ENCODE results near the gene HAVCR2.
A peak's percentile ranks its signal among the peaks of the same experiment; 100 is the strongest.

HAVCR2 gene

DNA sequence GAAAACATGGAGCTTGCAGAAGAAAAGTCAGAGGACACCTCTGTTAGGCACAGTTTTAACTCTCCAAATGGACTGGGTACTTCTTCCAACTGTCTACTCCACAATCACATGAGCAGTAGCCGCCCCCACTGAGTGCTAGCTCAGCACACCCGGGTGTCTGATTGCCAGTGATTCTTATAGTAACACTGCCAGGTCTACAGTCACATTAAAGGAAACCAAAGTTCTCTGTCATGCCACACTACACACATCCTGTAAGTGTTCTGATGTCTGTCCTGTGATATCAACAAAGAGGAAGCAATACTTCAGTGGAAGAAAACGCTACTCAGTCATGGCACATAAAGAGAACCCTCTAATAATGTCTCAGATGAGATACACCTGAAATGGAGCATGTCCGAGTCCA lies at the start of gene HAVCR2:
HAVCR2 (minus strand) TSS at position 69 of the 400 bp plus-strand sequence; CDS start at position 8, 61 bp downstream.
- no peak for TF ChIP-seq CTCF (IDR thresholded peaks at IDR 0.05)

DNA sequence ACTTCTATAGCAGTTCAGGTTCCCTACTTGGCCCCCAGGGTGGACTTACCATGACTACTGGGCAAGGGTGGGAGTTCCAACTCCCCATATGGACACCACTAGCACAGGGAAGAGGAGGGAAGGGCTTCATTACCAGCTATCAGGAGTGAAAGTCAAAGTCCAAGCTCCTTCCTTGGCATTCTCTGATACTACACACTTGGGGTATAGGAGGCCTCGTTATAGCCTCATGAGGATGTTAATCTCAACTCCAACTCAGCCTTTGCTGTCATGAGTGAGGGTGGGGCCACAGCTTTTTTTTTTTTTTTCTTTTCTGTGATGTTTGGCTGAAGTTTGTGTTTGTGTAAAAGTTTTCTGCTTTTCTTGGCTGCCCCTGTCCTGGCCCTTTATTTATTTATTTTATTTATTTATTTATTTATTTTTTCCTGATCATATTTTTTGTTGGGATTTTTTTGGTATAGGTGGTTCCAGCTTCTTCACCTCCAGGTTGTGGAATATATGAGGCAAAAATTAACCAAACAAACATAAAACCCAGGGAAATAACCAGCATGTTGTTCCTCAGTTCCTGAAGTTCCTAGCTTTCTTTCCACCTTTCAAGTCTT lies 48.5 kb upstream of the HAVCR2 start:
- TF ChIP-seq CTCF (IDR thresholded peaks at IDR 0.05): no peak

GRCh38 chr5:157155297-157155696 lies 46.5 kb upstream of the HAVCR2 start:
- no peak for TF ChIP-seq CTCF (IDR thresholded peaks at IDR 0.05)

GRCh38 chr5:157150995-157151394 lies 42.2 kb upstream of the HAVCR2 start:
- TF ChIP-seq CTCF (IDR thresholded peaks at IDR 0.05): no peak

DNA sequence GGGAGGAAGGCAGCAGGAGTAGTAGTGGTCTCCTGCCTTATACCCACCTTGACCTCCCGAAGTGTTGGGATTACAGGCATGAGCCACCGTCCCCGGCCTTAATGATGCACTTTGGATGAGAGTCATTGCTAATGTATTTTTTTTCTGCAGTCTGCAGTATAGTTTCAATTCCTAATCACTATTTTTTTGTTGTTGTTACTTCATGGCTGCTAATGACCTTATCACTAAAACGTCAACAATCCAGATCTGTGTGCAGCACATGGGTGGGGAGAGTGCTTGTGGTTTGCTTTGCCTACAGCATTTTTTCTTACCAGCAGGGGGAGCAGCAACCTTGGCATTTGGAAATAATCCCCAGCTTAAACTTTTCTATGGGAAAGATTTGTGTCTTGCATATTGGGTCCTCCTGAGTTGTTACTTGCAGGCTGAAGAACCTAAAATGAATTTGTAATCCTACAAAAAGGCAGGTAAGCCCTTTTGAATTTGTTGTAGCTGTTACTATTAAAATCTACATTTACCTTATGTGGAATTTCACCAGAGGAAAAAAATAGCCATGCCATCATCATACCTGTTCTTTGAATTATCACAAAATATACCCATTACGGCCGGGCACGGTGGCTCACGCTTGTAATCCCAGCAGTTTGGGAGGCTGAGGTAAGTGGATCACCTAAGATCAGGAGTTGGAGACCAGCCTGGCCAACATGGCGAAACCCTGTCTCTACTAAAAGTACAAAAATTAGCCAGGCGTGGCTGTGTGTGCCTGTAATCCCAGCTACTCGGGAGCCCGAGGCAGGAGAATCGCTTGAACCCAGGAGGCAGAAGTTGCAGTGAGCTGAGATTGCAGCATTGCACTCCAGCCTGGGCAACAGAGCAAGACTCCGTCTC lies 40.1 kb upstream of the HAVCR2 start:
- peak; percentile 93 for TF ChIP-seq CTCF (IDR thresholded peaks at IDR 0.05)

- no peak for TF ChIP-seq CTCF (IDR thresholded peaks at IDR 0.05)
These were observed 34.5 kb upstream of the HAVCR2 start for GRCh38 chr5:157143127-157143971.

DNA sequence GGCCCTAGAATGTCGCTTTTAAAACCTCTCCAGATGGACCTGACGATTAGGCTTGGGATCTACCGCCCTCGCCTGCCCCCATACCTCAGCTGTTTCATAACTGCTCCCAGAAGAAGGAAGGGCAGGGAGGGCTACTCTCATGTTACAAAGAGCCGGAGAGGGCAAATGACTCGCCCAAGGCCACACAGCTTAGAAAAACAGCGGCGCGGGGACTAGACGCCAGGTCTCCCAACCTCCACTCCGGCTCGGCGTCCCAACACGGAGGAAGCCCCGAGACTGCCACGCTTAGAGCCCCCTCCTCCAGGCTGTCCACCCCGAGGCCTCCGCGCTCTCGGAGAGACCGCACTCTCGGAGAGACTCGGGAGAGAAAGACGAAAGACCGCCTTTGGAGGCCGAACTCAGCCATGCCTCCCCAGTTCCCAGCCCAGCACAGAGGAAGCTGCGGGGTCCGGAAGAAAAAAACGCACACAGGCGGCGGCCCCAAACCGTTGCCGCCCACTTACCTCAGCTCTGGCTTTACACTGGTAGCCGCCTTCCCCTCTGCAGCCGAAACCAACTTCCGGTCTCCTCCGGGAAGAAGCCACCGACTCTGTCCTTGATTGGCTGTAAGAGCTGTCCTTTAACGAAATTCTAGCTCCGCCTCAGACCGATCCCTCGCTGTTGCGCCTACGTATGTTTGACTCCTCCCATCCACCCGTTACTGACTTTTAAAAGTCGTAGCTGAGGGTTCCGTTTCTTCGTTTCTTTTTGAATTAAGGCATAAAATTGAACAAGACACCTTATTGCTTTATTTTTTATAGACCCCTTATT lies 33.7 kb upstream of the HAVCR2 start, which contains the start of gene MED7:
MED7 (minus strand) TSS at position 549 of the 810 bp plus-strand sequence. CDS start 3,434 bp downstream, outside the sequence.
- no peak for TF ChIP-seq CTCF (IDR thresholded peaks at IDR 0.05)
